HFFc6 (cell line): ENCODE results near the gene ZFPL1. TPM values are rescaled to one million over a fixed set of nuclear protein-coding genes. Genes with fewer than 3 reads are reported as not detected.
A peak's percentile ranks its signal among the peaks of the same experiment; 100 is the strongest.
"Not testable (repeated sequence)": the region's sequence is repeated elsewhere in the genome, so short reads cannot be mapped to it uniquely, and the experiment has no call there.

Experiments
- DNase-seq: peaks from one replicate; pipeline ENCODE4 v3.0.0-alpha.2; 2018
- H3K27ac Mint-ChIP-seq: 2 replicates; pipeline ENCODE4 v1.8.0; 2020; ENCODE audit warnings: mild to moderate bottlenecking, mixed read lengths
- H3K27me3 Mint-ChIP-seq: 2 replicates; pipeline ENCODE4 v1.8.0; 2021; ENCODE audit warnings: mild to moderate bottlenecking, moderate library complexity, mixed read lengths; ENCODE audit not compliant: insufficient read depth
- H3K36me3 Mint-ChIP-seq: 2 replicates; pipeline ENCODE4 v1.8.0; 2021; ENCODE audit warnings: low read depth, mixed read lengths
- H3K4me1 Mint-ChIP-seq: 2 replicates; pipeline ENCODE4 v1.8.0; 2020; ENCODE audit warnings: low read depth, mixed read lengths
- H3K4me3 Mint-ChIP-seq: 2 replicates; pipeline ENCODE4 v1.8.0; 2020; ENCODE audit warnings: mild to moderate bottlenecking, moderate library complexity, mixed read lengths
- H3K9me3 Mint-ChIP-seq: 2 replicates; pipeline ENCODE4 v1.8.0; 2020; ENCODE audit warnings: mild to moderate bottlenecking, mixed read lengths
- CTCF ChIP-seq: fragments of 200-600 bp; sonication (generic); IDR thresholded peaks from 2 replicates; pipeline ENCODE4 v1.5.0; 2021; ENCODE audit warnings: antibody characterized with exemption, mild to moderate bottlenecking
- total RNA-seq, 6 experiments: library from RNA; stranded (reverse); fragmentation: NEBNext Ultra II Directional; extraction: Animal tissue kit (Norgen Biotek cat#: 25700); gene quantifications; 2 replicates in 1 of 6; 3 replicates in 5 of 6; pipeline ENCODE4 v1.2.3, GENCODE V29; 2021

ZFPL1 gene
- total RNA-seq, 6 experiments from 2014 or later = 41.0 to 56.6 (median 53.6) TPM

GRCh38 chr11:65116370-65117205 is 32.6 kb downstream of the ZFPL1 start:
- H3K4me3 Mint-ChIP-seq = peak overlapping the region; percentile 90
- H3K27ac Mint-ChIP-seq = peak overlapping the region; percentile 78
- no peak for TF ChIP-seq CTCF
- H3K36me3 Mint-ChIP-seq = peaks cover 20% of the 10 kb centered on the region
- peaks cover 2% of the 10 kb centered on the region; the same call in 1 of the 2 replicates for H3K27me3 Mint-ChIP-seq
- H3K4me1 Mint-ChIP-seq = peaks cover 33% of the 10 kb centered on the region
- no peaks in the 10 kb centered on the region for H3K9me3 Mint-ChIP-seq
- peak; percentile 41 for DNase-seq

- H3K27me3 Mint-ChIP-seq = peaks cover 2% of the 10 kb centered on the region; the same call in 1 of the 2 replicates
- peak within 1 kb of the TSS; percentile 90 for H3K4me3 Mint-ChIP-seq
- peaks cover 29% of the 10 kb centered on the region for H3K36me3 Mint-ChIP-seq
- peak; percentile 99 for TF ChIP-seq CTCF
- DNase-seq = peak; percentile 98
- no peaks in the 10 kb centered on the region for H3K9me3 Mint-ChIP-seq
- H3K27ac Mint-ChIP-seq = peak within 1 kb of the TSS; percentile 84
- H3K4me1 Mint-ChIP-seq = peaks cover 31% of the 10 kb centered on the region
Measured at GRCh38 chr11:65117206-65118096, 33.4 kb downstream of the ZFPL1 start, which contains the start of gene ZNHIT2. Gene ZNHIT2 (minus strand): TSS chr11:65117701. CDS start chr11:65117653, 48 bp downstream.

- H3K36me3 Mint-ChIP-seq = peaks cover 29% of the 10 kb centered on the region
Measured at GRCh38 chr11:65118097-65118837, 34.2 kb downstream of the ZFPL1 start.

GRCh38 chr11:65118891-65119669 is 35.1 kb downstream of the ZFPL1 start:
- not testable (repeated sequence) for H3K27me3 Mint-ChIP-seq, DNase-seq, H3K9me3 Mint-ChIP-seq, H3K4me3 Mint-ChIP-seq
- H3K27ac Mint-ChIP-seq = peak overlapping the region; percentile 63
- H3K36me3 Mint-ChIP-seq = peaks cover 30% of the 10 kb centered on the region
- H3K4me1 Mint-ChIP-seq = peaks cover 26% of the 10 kb centered on the region

More at GRCh38 chr11:65118097-65118837, 34.2 kb downstream of the ZFPL1 start:
- DNase-seq = no peak
- Mint-ChIP-seq H3K4me3 (peak overlapping the region; percentile 90), H3K27ac (peak overlapping the region; percentile 84), H3K27me3 (peaks cover 2% of the 10 kb centered on the region; the same call in 1 of the 2 replicates), H3K4me1 (peaks cover 29% of the 10 kb centered on the region), H3K9me3 (no peaks in the 10 kb centered on the region)
- peak; percentile 14 for TF ChIP-seq CTCF

GRCh38 chr11:65119670-65119995 is 35.6 kb downstream of the ZFPL1 start:
- no peaks in the 10 kb centered on the region for H3K9me3 Mint-ChIP-seq
- H3K27me3 Mint-ChIP-seq = no peaks in the 10 kb centered on the region; the same call in none of the 2 replicates
- no peak for DNase-seq
- H3K36me3 Mint-ChIP-seq = peaks cover 35% of the 10 kb centered on the region
- no peak for TF ChIP-seq CTCF
- H3K4me3 Mint-ChIP-seq = peak overlapping the region; percentile 22; the same call in 1 of the 2 replicates
- peaks cover 32% of the 10 kb centered on the region for H3K4me1 Mint-ChIP-seq
- peak overlapping the region; percentile 38 for H3K27ac Mint-ChIP-seq
